Vagina (tissue), 2 donors: ENCODE measurements around the gene STX11.

Source experiments
- CTCF ChIP-seq, 3 experiments: fragments of 450-650 bp in 2 of 3; fragments of 200-600 bp in 1 of 3; sonication (generic) in 1 of 3; IDR thresholded peaks; one replicate each; pipeline ENCODE4 v1.5.1; 2017 to 2019; ENCODE audit warnings: antibody characterized with exemption in 3 of 3, mild to moderate bottlenecking in 2 of 3, moderate library complexity in 2 of 3
- POLR2A ChIP-seq, 2 donors: fragments of 450-650 bp; IDR thresholded peaks; one replicate each; pipeline ENCODE4 v1.6.1; 2017; ENCODE audit warnings: antibody characterized with exemption in 2 of 2, mild to moderate bottlenecking in 2 of 2, moderate library complexity in 2 of 2

- TF ChIP-seq CTCF (IDR thresholded peaks at IDR 0.05) (no peak), POLR2A (IDR thresholded peaks at IDR 0.05) (no peak)
Observed at GRCh38 chr6:144144996-144145395, 5.3 kb upstream of the STX11 start.
